GM12878 (cell line): ENCODE data around the gene RIMBP2. TPM values are rescaled to one million over a fixed set of nuclear protein-coding genes. Genes with fewer than 3 reads are reported as not detected.

Experiments used
- ATAC-seq: fragments of 200-7000 bp; cut with Tn5 transposase; 3 replicates; pipeline ENCODE4 v1.9.1; 2020; ENCODE audit warnings: mild to moderate bottlenecking, moderate library complexity
- BruUV-seq: library from RNA; stranded (reverse); fragments of 400-500 nt; replicated peaks from 2 replicates; lab custom pipeline; 2021; lab: Mats Ljungman, UMichigan
- CTCF ChIA-PET: fragments of 300-600 bp; sonication (Branson Sonifier 250); formaldehyde crosslinking; extraction: SDS; loops from one replicate; lab custom pipeline; 2021; ENCODE audit warnings: inconsistent platforms; lab: Yijun Ruan, JAX
- POLR2A ChIA-PET: fragments of 350-600 bp; formaldehyde crosslinking; extraction: SDS; loops from one replicate; lab custom pipeline; 2021; ENCODE audit warnings: inconsistent platforms; lab: Charles Lee
- RAD21 ChIA-PET: fragments of 300-600 bp; sonication (Branson Sonifier 250); formaldehyde crosslinking; loops from one replicate; lab custom pipeline; 2023; ENCODE audit warnings: antibody characterized with exemption; ENCODE audit not compliant: unreplicated experiment; lab: Charles Lee
- SMC1A ChIA-PET: fragments of 300-600 bp; sonication (Branson Sonifier 250); formaldehyde crosslinking; loops from one replicate; lab custom pipeline; 2023; ENCODE audit not compliant: unreplicated experiment, uncharacterized antibody; lab: Charles Lee
- DNase-seq: peaks from one replicate; pipeline ENCODE4 v3.0.0-alpha.2; 2011; ENCODE audit warnings: low read depth, low spot score
- FAIRE-seq: peaks from 3 replicates; lab custom pipeline; 2011; peaks lifted over from hg19 to GRCh38; lab: Jason Lieb, UNC
- H2AFZ ChIP-seq: 2 replicates; pipeline ENCODE4 v1.6.0; 2011; ENCODE audit warnings: low read depth, low read length, control low read depth; ENCODE audit not compliant: control insufficient read depth
- H3K27ac ChIP-seq: 2 replicates; pipeline ENCODE4 v1.5.1; 2011; ENCODE audit warnings: control low read depth; ENCODE audit not compliant: control insufficient read depth, insufficient read depth
- H3K27me3 ChIP-seq, 2 experiments: replicated peaks in 1 of 2; 2 replicates each; pipeline versions ENCODE4 v1.6.0 to v1.6.1; 2011; ENCODE audit warnings: low read length in 1 of 2; ENCODE audit not compliant: control insufficient read depth in 2 of 2, insufficient read depth in 2 of 2
- H3K36me3 ChIP-seq, 2 experiments: 2 replicates each; pipeline ENCODE4 v1.5.1; 2011; ENCODE audit warnings: low read length in 1 of 2; ENCODE audit not compliant: control insufficient read depth in 2 of 2, insufficient read depth in 2 of 2
- H3K4me1 ChIP-seq: 2 replicates; pipeline ENCODE4 v1.6.1; 2011; ENCODE audit warnings: mild to moderate bottlenecking, low read length, moderate library complexity, mixed read lengths; ENCODE audit not compliant: control insufficient read depth, insufficient read depth
- H3K4me2 ChIP-seq: 2 replicates; pipeline ENCODE4 v1.6.0; 2011; ENCODE audit warnings: control low read depth; ENCODE audit not compliant: control insufficient read depth, insufficient read depth
- H3K4me3 ChIP-seq: fragments of 200-600 bp; sonication (generic); 2 replicates; pipeline ENCODE4 v1.5.1; 2016
- H3K79me2 ChIP-seq: 2 replicates; pipeline ENCODE4 v1.6.0; 2011; ENCODE audit warnings: low read length; ENCODE audit not compliant: control insufficient read depth, insufficient read depth
- H3K9ac ChIP-seq: 2 replicates; pipeline ENCODE4 v1.8.0; 2011; ENCODE audit warnings: low read length, control low read depth, mixed read lengths; ENCODE audit not compliant: control insufficient read depth, insufficient read depth
- H3K9me3 ChIP-seq: replicated peaks from 3 replicates; pipeline ENCODE4 v1.5.1; 2011; ENCODE audit warnings: mild to moderate bottlenecking, low read length; ENCODE audit not compliant: control insufficient read depth, insufficient read depth
- H4K20me1 ChIP-seq: 2 replicates; pipeline ENCODE4 v1.6.0; 2011; ENCODE audit not compliant: control insufficient read depth, insufficient read depth
- EZH2 ChIP-seq: IDR thresholded peaks from 2 replicates; pipeline ENCODE4 v1.6.1; 2012; ENCODE audit warnings: low read depth, mild to moderate bottlenecking, control low read depth, inconsistent platforms, low read length, borderline replicate concordance; ENCODE audit not compliant: control insufficient read depth
- POLR2A ChIP-seq: IDR thresholded peaks from 2 replicates; pipeline ENCODE4 v1.6.1; 2011; ENCODE audit warnings: low read depth, mild to moderate bottlenecking, low read length
- ZNF622 ChIP-seq: fragments of 450-650 bp; IDR thresholded peaks from 2 replicates; pipeline ENCODE4 v1.6.1; 2017; ENCODE audit warnings: mild to moderate bottlenecking, inconsistent platforms
- WGBS: methylation state at CpG from one replicate; pipeline ENCODE4 v1.1.6; 2016; ENCODE audit warnings: low lambda C conversion rate; ENCODE audit not compliant: insufficient replicate concordance, insufficient coverage; ENCODE audit errors: missing lambda C conversion rate; 5-methylcytosine and 5-hydroxymethylcytosine counted together
- in situ Hi-C: fragments of 300-500 bp; cut with MboI; formaldehyde crosslinking; loops from 9 replicates; pipeline ENCODE4 v1.14.3; 2018; ENCODE audit warnings: mixed read lengths
- intact Hi-C: fragments of 100-400 bp; cut with micrococcal nuclease; formaldehyde crosslinking; loops from one replicate; pipeline ENCODE4 v1.14.2; 2022; ENCODE audit not compliant: unreplicated experiment
- polyA plus RNA-seq, 11 experiments: library from polyadenylated mRNA; depleted of rRNA in 4 of 11; unstranded in 6 of 11; stranded (reverse) in 5 of 11; fragments of >200 nt; fragmentation: Nextera tagmentation in 4 of 11; fragmentation: Illumina TruSeq in 1 of 11; extraction: Ambion mirVana in 4 of 11; extraction: Trizol in 1 of 11; gene quantifications; 1 replicate in 1 of 11; 2 replicates in 10 of 11; pipeline versions ENCODE4 v1.2.1 to v1.2.3, GENCODE V29; 2011 to 2016; ENCODE audit warnings: inconsistent platforms in 2 of 11, missing spikeins in 2 of 11, low read depth in 1 of 11
- total RNA-seq, 4 experiments: library from RNA; depleted of rRNA in 3 of 4; stranded (reverse); fragments of >200 nt in 3 of 4; fragmentation: Illumina TruSeq in 1 of 4; extraction: Trizol in 1 of 4; gene quantifications; 2 replicates each; pipeline versions ENCODE4 v1.2.1 to v1.2.3, GENCODE V29; 2013 to 2021
- TF ChIP-seq, protein P1 (sequence below): IDR thresholded peaks from 2 replicates; pipeline ENCODE4 v1.6.1; 2012; ENCODE audit warnings: mild to moderate bottlenecking, low read depth, low read length

The RIMBP2 gene
- total and polyA plus RNA-seq, 10 of the 15 experiments (the other 5 are each of a cell fraction or from before 2014, with no cell fraction given): 0.04 to 2.9 (median 0.07) TPM; not detected in 1

GRCh38 chr12:130526813-130527212, 189.3 kb downstream of the RIMBP2 start:
- SMC1A ChIA-PET: no interaction called here

More at GRCh38 chr12:130526813-130527212, 189.3 kb downstream of the RIMBP2 start:
- no peak for TF ChIP-seq ZNF622
- TF ChIP-seq EZH2: no peak
- TF ChIP-seq, protein P1, sequence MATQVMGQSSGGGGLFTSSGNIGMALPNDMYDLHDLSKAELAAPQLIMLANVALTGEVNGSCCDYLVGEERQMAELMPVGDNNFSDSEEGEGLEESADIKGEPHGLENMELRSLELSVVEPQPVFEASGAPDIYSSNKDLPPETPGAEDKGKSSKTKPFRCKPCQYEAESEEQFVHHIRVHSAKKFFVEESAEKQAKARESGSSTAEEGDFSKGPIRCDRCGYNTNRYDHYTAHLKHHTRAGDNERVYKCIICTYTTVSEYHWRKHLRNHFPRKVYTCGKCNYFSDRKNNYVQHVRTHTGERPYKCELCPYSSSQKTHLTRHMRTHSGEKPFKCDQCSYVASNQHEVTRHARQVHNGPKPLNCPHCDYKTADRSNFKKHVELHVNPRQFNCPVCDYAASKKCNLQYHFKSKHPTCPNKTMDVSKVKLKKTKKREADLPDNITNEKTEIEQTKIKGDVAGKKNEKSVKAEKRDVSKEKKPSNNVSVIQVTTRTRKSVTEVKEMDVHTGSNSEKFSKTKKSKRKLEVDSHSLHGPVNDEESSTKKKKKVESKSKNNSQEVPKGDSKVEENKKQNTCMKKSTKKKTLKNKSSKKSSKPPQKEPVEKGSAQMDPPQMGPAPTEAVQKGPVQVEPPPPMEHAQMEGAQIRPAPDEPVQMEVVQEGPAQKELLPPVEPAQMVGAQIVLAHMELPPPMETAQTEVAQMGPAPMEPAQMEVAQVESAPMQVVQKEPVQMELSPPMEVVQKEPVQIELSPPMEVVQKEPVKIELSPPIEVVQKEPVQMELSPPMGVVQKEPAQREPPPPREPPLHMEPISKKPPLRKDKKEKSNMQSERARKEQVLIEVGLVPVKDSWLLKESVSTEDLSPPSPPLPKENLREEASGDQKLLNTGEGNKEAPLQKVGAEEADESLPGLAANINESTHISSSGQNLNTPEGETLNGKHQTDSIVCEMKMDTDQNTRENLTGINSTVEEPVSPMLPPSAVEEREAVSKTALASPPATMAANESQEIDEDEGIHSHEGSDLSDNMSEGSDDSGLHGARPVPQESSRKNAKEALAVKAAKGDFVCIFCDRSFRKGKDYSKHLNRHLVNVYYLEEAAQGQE: peak; percentile 89
- no peak for TF ChIP-seq POLR2A
- H3K79me2 ChIP-seq: no peaks in the 10 kb centered on the region
- no TSS peak for BruUV-seq
- no peak overlapping the region for H3K4me3 ChIP-seq
- DNase-seq: no peak
- H3K27ac ChIP-seq: no peak overlapping the region
- 6% methylated on average over 6 of the region's 6 CpGs for WGBS
- ChIA-PET RAD21 (no interaction called here), CTCF (interaction anchor here (1.1 kb wide), 1 partner anchor 9 kb away, joined by 4 read pairs; no protein-coding TSS in a partner anchor), POLR2A (no interaction called here)
- no peak overlapping the region for H2AFZ ChIP-seq
- no peak overlapping the region for H3K4me2 ChIP-seq
- in situ Hi-C loops (no loop called here), intact Hi-C loops (no loop called here)
- no peaks in the 10 kb centered on the region for H3K27me3 ChIP-seq
- no peaks in the 10 kb centered on the region for H3K36me3 ChIP-seq
- no peak for FAIRE-seq
- no peaks in the 10 kb centered on the region for H3K4me1 ChIP-seq
- H3K9ac ChIP-seq: no peak overlapping the region
- no peak for ATAC-seq
- H4K20me1 ChIP-seq: no peaks in the 10 kb centered on the region
- no peaks in the 10 kb centered on the region for H3K9me3 ChIP-seq
